SK-N-MC (cell line): ENCODE measurements around the gene TAX1BP1.
A peak's percentile ranks its signal among the peaks of the same experiment; 100 is the strongest.

Experiments
- DNase-seq: peaks from one replicate; pipeline ENCODE4 v3.0.0-alpha.2; 2011; ENCODE audit warnings: low read depth, low spot score
- H3K27ac ChIP-seq: fragments of 200-600 bp; sonication (generic); 2 replicates; pipeline ENCODE4 v1.5.1; 2016; ENCODE audit warnings: mixed run types
- H3K36me3 ChIP-seq: fragments of 200-600 bp; sonication (generic); 2 replicates; pipeline ENCODE4 v1.6.1; 2017; ENCODE audit warnings: antibody characterized with exemption, low read length, mixed read lengths; ENCODE audit not compliant: insufficient read depth
- H3K4me3 ChIP-seq: fragments of 200-600 bp; sonication (generic); 2 replicates; pipeline ENCODE4 v1.5.1; 2016
- H3K9ac ChIP-seq: fragments of 200-600 bp; sonication (generic); 2 replicates; pipeline ENCODE4 v1.8.0; 2017; ENCODE audit warnings: mixed run types, mixed read lengths; ENCODE audit not compliant: insufficient read length
- H3K9me3 ChIP-seq: fragments of 200-600 bp; sonication (generic); 2 replicates; pipeline ENCODE4 v1.6.1; 2017; ENCODE audit warnings: low read depth, mild to moderate bottlenecking, antibody characterized with exemption, low read length, moderate library complexity, mixed read lengths
- EZH2 ChIP-seq: fragments of 200-600 bp; sonication (generic); IDR thresholded peaks from one replicate; pipeline ENCODE4 v1.6.1; 2017; ENCODE audit warnings: antibody characterized with exemption
- FOXP2 ChIP-seq: optimal IDR thresholded peaks from 2 replicates; pipeline ENCODE3; 2011; ENCODE audit warnings: mild to moderate bottlenecking, moderate library complexity; ENCODE audit not compliant: insufficient read depth; ENCODE audit errors: extremely low read length, control extremely low read depth
- POLR2AphosphoS5 ChIP-seq: IDR thresholded peaks from 2 replicates; pipeline ENCODE4 v1.6.1; 2012; ENCODE audit warnings: mild to moderate bottlenecking, low read depth, low read length, borderline replicate concordance

TAX1BP1 gene

DNA sequence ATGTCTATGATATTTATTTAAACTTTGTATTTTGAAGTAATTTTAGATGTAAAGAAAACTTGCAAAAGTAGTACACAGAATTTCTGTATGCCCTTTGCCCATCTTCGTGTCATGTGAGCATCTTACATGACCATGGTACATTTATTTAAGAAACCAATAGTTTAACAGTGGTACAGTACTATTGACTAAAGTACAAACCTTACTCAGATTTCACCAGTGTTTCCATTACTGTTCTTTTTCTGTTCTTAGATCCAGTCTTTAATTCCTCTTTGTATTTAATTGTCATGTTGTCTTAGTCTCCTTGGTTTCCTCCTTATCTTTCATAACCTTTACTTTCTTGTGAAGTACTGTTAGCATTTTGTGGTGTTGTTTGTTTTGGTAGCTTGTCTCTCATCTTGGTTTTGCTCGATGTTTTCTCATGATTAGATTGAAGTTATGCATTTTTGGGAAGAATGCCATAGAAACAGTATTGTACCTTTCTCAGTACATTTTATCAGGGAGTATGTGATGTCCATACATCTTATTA is 24.1 kb downstream of the TAX1BP1 start:
- Histone ChIP-seq H3K4me3 (no peak overlapping the region), H3K27ac (no peak overlapping the region), H3K36me3 (peaks cover 18% of the 10 kb centered on the region), H3K9me3 (no peaks in the 10 kb centered on the region), H3K9ac (no peak overlapping the region)
- no peak for DNase-seq
- no peak for TF ChIP-seq POLR2AphosphoS5
- no peak for TF ChIP-seq EZH2
- TF ChIP-seq FOXP2: no peak

DNA sequence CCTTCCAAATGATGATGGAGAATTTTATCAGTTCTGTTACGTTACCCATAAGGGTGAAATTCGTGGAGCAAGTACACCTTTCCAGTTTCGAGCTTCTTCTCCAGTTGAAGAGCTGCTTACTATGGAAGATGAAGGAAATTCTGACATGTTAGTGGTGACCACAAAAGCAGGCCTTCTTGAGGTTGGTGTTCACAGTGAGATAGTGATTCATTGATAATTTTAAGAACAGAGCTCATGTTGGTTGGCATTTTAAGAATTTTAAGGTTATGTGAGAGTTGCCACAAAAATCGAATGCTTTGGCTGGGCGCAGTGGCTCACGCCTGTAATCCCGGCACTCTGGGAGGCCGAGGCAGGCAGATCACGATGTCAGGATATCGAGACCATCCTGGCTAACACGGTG is 25.9 kb downstream of the TAX1BP1 start:
- no peak for DNase-seq
- peaks cover 15% of the 10 kb centered on the region for H3K36me3 ChIP-seq
- no peak overlapping the region for H3K4me3 ChIP-seq

DNA sequence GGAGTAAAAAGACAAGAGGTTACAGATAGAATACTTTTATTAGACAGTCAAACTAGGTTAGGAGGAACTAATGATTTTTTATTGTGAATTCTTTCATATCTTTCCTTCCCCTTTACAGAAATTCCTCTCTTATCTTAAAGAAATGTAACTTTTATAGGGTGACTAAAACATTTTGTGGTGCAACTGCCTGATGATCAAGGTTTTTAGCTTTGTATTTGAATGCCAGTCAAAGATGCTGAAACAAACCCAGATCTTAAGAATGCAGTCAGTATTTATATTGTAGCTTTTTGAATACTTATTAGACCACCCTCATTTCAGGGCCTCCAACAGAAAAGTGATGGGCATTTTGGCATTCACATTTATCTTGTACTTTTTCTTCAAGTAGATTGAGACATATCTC is 27.4 kb downstream of the TAX1BP1 start:
- Histone ChIP-seq H3K27ac (no peak overlapping the region), H3K9me3 (no peaks in the 10 kb centered on the region), H3K4me3 (no peak overlapping the region), H3K36me3 (peaks cover 8% of the 10 kb centered on the region; the same call in 1 of the 2 replicates), H3K9ac (no peak overlapping the region)
- no peak for DNase-seq
- TF ChIP-seq FOXP2: no peak
- no peak for TF ChIP-seq POLR2AphosphoS5
- no peak for TF ChIP-seq EZH2

More for the DNA sequence above, 25.9 kb downstream of the TAX1BP1 start:
- TF ChIP-seq EZH2 (no peak), POLR2AphosphoS5 (no peak), FOXP2 (no peak)
- Histone ChIP-seq H3K9ac (no peak overlapping the region), H3K27ac (no peak overlapping the region), H3K9me3 (no peaks in the 10 kb centered on the region)

DNA sequence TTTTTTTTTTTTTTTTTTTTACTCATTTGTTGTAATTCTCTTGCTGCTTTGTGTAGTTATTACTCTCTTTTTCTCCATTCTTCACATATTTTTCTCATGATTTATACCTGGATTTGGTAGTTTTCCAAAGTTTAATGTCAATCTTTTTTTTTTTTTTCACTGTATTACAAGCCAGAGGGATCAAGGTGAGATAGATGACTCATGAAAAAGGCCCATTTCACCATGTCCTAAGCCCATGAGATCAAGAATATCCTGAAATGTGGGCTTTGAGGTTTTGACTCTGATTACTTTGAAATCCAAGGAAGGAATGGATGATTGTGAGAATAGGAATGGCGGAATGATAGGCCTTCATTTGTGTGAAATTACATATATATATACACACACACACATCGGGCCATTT is 31.1 kb downstream of the TAX1BP1 start:
- no peaks in the 10 kb centered on the region for H3K9me3 ChIP-seq
- no peak for DNase-seq
- no peak for TF ChIP-seq POLR2AphosphoS5
- no peak for TF ChIP-seq EZH2
- no peak for TF ChIP-seq FOXP2
- H3K4me3 ChIP-seq: no peak overlapping the region
- no peak overlapping the region for H3K27ac ChIP-seq
- H3K9ac ChIP-seq: no peak overlapping the region
- 0 out of 2 replicates have a peak, but pooled peaks cover 2% of the 10 kb centered on the region for H3K36me3 ChIP-seq

DNA sequence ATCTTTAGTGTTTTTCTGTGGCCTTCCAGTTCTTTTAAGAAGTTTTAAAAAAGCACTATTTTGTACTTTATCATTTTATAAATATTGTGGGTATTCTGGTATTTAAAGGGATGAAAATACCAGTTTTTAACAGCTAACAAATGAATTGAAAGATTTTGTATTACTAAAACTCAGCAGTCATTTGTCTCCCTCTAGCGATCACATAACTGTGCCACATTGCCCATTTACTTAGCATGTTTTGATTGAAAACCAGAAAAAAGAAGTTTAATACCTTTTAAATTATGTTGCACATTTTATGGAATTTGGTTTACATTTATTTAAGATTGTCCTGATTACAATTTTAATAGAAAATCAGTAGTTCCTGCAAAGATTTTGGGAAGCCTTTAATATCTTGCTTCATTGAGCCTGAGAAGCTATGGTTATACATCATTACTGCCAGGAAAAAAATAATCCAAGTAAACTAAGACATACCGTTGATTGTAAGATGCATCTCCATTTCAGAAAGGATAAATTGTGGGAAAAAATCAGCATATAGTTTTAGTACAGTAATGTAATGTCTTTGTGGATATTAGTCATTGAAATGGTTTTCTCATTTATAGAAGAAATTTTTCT is 34.9 kb downstream of the TAX1BP1 start:
- no peak for TF ChIP-seq FOXP2
- TF ChIP-seq EZH2: no peak
- no peak for TF ChIP-seq POLR2AphosphoS5
- no peak overlapping the region for H3K9ac ChIP-seq
- peak; percentile 14 for DNase-seq
- no peak overlapping the region for H3K27ac ChIP-seq
- 0 out of 2 replicates have a peak, but pooled peaks cover 2% of the 10 kb centered on the region for H3K36me3 ChIP-seq
- H3K4me3 ChIP-seq: no peak overlapping the region
- H3K9me3 ChIP-seq: no peaks in the 10 kb centered on the region

DNA sequence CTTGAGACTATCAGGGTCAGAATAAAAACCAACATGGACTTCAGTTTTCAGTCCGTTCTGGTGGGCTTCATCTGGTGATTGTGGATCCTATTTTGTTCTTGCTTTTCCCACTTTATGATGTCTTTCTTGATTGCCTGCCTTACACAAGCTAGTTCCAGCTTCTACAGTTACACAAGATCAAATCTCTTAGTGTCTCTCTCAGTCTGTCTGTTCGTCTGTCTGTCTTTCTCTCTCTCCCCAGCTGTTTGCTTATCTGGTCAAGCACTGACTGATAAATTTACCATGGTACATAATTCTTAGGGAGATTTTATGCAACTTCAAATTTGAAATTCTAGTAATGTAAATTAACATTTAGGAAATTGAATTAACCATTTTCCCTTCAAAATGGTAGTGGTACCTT is 35.8 kb downstream of the TAX1BP1 start:
- Histone ChIP-seq H3K4me3 (no peak overlapping the region), H3K9ac (no peak overlapping the region), H3K27ac (no peak overlapping the region), H3K36me3 (0 out of 2 replicates have a peak, but pooled peaks cover 2% of the 10 kb centered on the region), H3K9me3 (no peaks in the 10 kb centered on the region)
- TF ChIP-seq EZH2: no peak
- TF ChIP-seq FOXP2: no peak
- no peak for TF ChIP-seq POLR2AphosphoS5
- no peak for DNase-seq

DNA sequence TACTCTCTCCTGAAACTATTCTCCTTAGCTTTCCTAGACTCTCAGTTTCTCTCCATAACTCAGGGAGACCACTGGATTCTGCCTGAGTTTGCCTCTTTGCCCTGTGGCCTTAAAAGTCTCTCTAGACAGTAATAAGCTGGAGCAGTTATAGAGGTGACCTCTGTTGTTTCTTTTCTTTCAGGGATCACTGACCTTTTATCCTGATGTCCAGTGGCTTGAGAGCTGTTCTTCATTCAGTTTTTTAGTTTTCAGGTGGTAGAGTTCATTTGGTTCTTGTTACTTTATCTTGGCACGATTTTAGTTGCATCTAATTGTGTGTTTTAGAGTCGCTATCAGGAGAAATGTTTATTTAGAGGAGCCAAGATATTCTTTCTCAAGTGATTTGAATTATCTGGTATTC is 37.7 kb downstream of the TAX1BP1 start:
- no peak overlapping the region for H3K27ac ChIP-seq
- no peak for TF ChIP-seq EZH2
- TF ChIP-seq FOXP2: no peak
- TF ChIP-seq POLR2AphosphoS5: no peak
- DNase-seq: no peak

DNA sequence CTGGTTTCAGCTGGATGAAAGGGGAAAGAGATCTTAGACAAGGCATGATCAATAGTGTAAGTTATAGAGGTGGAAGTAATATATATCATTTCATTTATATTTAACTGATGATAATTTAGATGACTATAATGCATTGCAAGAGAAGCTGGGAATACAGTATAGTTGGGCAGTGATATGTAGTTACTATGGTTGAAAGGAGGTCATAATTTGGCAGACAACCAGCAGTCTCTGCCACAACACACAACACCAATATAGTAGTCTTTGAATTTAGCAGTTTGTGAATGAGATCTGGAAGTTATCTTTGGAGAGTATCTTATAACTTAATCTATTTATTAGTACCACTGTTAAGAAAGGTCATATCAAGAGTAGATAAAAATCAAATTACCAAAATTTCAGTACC is 39.9 kb downstream of the TAX1BP1 start:
- DNase-seq: no peak

More for the DNA sequence above, 37.7 kb downstream of the TAX1BP1 start:
- no peak overlapping the region for H3K4me3 ChIP-seq
- no peaks in the 10 kb centered on the region for H3K9me3 ChIP-seq
- H3K9ac ChIP-seq: no peak overlapping the region
- H3K36me3 ChIP-seq: no peaks in the 10 kb centered on the region

DNA sequence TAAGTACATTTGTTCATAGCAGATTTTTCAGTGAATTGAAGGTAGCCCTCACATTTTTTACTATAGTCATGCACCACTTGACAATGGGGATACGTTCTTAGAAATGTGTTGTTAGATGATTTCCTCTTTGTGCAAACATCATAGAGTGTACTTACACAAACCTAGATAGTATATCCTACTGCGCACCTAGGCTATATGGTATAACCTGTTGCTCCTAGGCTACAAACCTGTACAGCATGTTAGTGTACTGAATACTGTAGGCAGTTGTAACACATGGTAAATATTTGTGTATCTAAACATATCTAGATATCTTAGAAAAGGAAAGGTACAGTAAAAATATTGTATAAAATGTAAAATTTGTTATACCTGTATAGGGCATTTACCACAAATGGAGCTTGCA is 41.2 kb downstream of the TAX1BP1 start:
- H3K9ac ChIP-seq: no peak overlapping the region
- H3K36me3 ChIP-seq: peaks cover 4% of the 10 kb centered on the region; the same call in 1 of the 2 replicates
- H3K4me3 ChIP-seq: no peak overlapping the region
- no peak overlapping the region for H3K27ac ChIP-seq
- TF ChIP-seq POLR2AphosphoS5: no peak
- no peak for TF ChIP-seq FOXP2
- no peak for TF ChIP-seq EZH2
- H3K9me3 ChIP-seq: no peaks in the 10 kb centered on the region
- DNase-seq: no peak

More for the DNA sequence above, 39.9 kb downstream of the TAX1BP1 start:
- H3K27ac ChIP-seq: no peak overlapping the region
- TF ChIP-seq FOXP2: no peak
- TF ChIP-seq EZH2: no peak
- TF ChIP-seq POLR2AphosphoS5: no peak
- H3K4me3 ChIP-seq: no peak overlapping the region
- no peaks in the 10 kb centered on the region for H3K9me3 ChIP-seq
- H3K36me3 ChIP-seq: no peaks in the 10 kb centered on the region
- H3K9ac ChIP-seq: no peak overlapping the region
